ENCODE measurements around the gene MED13L. TPM values are rescaled to one million over a fixed set of nuclear protein-coding genes. Genes with fewer than 3 reads are reported as not detected.

The MED13L gene
- total and polyA plus RNA-seq, 2 donors (not counting 1 experiment from before 2014, with no cell fraction given) = 56.5 to 97.3 TPM

DNA sequence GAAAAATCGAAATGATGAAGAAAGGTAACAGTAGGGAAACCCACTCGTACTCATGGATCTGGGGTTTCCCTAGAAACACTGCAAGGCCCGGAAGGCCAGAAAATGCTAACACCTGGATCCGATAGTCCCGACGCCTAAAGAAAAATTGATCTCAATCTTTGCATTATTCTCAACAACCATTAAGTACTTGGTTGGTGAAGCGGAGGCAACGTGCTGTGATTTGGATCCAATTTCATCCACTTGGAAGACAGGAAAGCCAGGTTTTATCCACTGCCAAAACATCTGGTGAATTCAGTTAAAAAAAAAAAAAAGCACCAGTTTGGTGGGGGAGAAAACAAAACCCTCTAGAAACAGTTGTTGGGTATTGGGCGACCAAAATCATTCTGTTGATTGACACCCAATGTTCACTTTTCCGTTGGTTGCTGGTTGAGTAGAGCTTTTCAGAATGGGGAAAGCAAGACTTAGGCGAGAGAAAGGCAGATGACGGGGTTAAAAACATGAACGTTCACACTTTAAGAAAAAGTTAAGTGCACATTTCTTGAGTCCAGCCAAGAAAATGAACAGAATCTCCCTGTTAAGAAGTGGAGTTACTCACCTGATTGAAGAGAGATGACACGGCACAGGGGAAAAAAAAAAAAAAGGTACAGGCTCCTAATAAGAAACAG lies 41.9 kb upstream of the MED13L start:
- TF ChIP-seq, protein P1, sequence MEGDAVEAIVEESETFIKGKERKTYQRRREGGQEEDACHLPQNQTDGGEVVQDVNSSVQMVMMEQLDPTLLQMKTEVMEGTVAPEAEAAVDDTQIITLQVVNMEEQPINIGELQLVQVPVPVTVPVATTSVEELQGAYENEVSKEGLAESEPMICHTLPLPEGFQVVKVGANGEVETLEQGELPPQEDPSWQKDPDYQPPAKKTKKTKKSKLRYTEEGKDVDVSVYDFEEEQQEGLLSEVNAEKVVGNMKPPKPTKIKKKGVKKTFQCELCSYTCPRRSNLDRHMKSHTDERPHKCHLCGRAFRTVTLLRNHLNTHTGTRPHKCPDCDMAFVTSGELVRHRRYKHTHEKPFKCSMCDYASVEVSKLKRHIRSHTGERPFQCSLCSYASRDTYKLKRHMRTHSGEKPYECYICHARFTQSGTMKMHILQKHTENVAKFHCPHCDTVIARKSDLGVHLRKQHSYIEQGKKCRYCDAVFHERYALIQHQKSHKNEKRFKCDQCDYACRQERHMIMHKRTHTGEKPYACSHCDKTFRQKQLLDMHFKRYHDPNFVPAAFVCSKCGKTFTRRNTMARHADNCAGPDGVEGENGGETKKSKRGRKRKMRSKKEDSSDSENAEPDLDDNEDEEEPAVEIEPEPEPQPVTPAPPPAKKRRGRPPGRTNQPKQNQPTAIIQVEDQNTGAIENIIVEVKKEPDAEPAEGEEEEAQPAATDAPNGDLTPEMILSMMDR (conservative IDR thresholded peaks at IDR 0.05 in 1 of 2, IDR thresholded peaks at IDR 0.05 in 1 of 2; ENCODE audit: low read depth in 1 of 2, low read length in 2 of 2) = no peak
- TF ChIP-seq EZH2 (IDR thresholded peaks at IDR 0.05; ENCODE audit: low read length, missing control alignments) = no peak
- H2AFZ ChIP-seq (ENCODE audit: low read length) = no peak overlapping the region
- H3K4me2 ChIP-seq (ENCODE audit: extremely low read depth, insufficient read depth, low read length) = peak overlapping the region; percentile 71
- H3K4me3 ChIP-seq (replicated peaks in 1 of 4; ENCODE audit: control extremely low read depth in 1 of 4, insufficient read depth in 1 of 4, low read depth in 3 of 4, low read length in 4 of 4) = peak overlapping the region in 3 of 4 experiments; percentile 4 to 27 (median 18)
- peaks cover 9% of the 10 kb centered on the region for H3K4me1 ChIP-seq (ENCODE audit: control insufficient read depth, extremely low read depth, insufficient read depth, low read length)
- no peaks in the 10 kb centered on the region for H4K20me1 ChIP-seq (ENCODE audit: control insufficient read depth, extremely low read depth, insufficient read depth, low read length)
- H3K9ac ChIP-seq (ENCODE audit: insufficient read depth, low read length) = no peak overlapping the region
- no peaks in the 10 kb centered on the region for H3K27me3 ChIP-seq (ENCODE audit: control insufficient read depth, insufficient read depth, low read length)
- no peaks in the 10 kb centered on the region for H3K36me3 ChIP-seq (ENCODE audit: control insufficient read depth, insufficient read depth, low read length)
- H3K79me2 ChIP-seq (ENCODE audit: control insufficient read depth, insufficient read depth, low read length) = no peaks in the 10 kb centered on the region
- no peaks in the 10 kb centered on the region for H3K9me3 ChIP-seq (ENCODE audit: control insufficient read depth, insufficient read depth, low read depth, low read length)
- peak; percentile 49 to 53 for DNase-seq (ENCODE audit: low read depth in 2 of 2)
- peak overlapping the region; percentile 95 for H3K27ac ChIP-seq (ENCODE audit: insufficient read depth, low read length)

DNA sequence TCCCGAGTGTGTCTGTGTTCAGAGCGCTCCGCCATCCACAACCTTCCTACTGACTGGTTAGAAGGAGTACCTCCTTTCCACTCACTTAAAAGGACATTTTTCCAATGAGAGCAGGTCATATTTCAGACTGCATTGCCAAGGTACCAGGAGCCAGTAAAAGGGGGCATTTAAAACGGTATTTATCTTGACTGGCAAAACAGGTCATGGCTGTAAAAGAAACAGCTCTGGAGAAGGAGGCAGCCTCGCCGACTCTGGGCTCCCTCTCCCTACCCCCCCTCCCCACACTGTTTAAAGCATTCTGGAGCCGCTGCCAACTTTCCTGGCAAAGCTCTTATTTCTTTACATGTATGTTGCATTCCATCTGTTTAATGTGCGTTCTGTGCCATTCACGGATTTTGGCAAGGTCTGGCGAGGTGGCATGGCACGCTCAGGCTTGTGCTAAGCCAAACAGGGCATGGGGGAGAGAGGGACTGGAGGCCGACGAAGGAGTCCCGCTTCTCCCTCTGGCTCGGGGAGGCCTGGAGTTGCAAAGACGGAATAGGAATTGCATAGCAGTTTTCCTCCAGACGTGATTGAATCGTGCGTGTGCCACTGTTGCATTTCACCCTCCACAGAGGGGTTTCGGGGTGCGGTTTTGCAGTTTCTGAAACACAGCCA lies 41.2 kb upstream of the MED13L start:
- H3K4me3 ChIP-seq (replicated peaks in 1 of 4; ENCODE audit: control extremely low read depth in 1 of 4, insufficient read depth in 1 of 4, low read depth in 3 of 4, low read length in 4 of 4) = peak overlapping the region in 1 of 4 experiments; percentile 2
- H3K4me2 ChIP-seq (ENCODE audit: extremely low read depth, insufficient read depth, low read length) = peak overlapping the region; percentile 71
- no peaks in the 10 kb centered on the region for H3K79me2 ChIP-seq (ENCODE audit: control insufficient read depth, insufficient read depth, low read length)
- peak overlapping the region; percentile 31 for H2AFZ ChIP-seq (ENCODE audit: low read length)
- H3K27ac ChIP-seq (ENCODE audit: insufficient read depth, low read length) = peak overlapping the region; percentile 95
- H3K27me3 ChIP-seq (ENCODE audit: control insufficient read depth, insufficient read depth, low read length) = no peaks in the 10 kb centered on the region
- H3K4me1 ChIP-seq (ENCODE audit: control insufficient read depth, extremely low read depth, insufficient read depth, low read length) = peaks cover 9% of the 10 kb centered on the region
- H3K9ac ChIP-seq (ENCODE audit: insufficient read depth, low read length) = no peak overlapping the region
- H3K9me3 ChIP-seq (ENCODE audit: control insufficient read depth, insufficient read depth, low read depth, low read length) = no peaks in the 10 kb centered on the region
- no peak for TF ChIP-seq EZH2 (IDR thresholded peaks at IDR 0.05; ENCODE audit: low read length, missing control alignments)
- TF ChIP-seq, protein P1 (conservative IDR thresholded peaks at IDR 0.05 in 1 of 2, IDR thresholded peaks at IDR 0.05 in 1 of 2; ENCODE audit: low read depth in 1 of 2, low read length in 2 of 2) = no peak
- H3K36me3 ChIP-seq (ENCODE audit: control insufficient read depth, insufficient read depth, low read length) = no peaks in the 10 kb centered on the region
- H4K20me1 ChIP-seq (ENCODE audit: control insufficient read depth, extremely low read depth, insufficient read depth, low read length) = no peaks in the 10 kb centered on the region
- DNase-seq (ENCODE audit: low read depth in 2 of 2) = peak; percentile 7 to 31

DNA sequence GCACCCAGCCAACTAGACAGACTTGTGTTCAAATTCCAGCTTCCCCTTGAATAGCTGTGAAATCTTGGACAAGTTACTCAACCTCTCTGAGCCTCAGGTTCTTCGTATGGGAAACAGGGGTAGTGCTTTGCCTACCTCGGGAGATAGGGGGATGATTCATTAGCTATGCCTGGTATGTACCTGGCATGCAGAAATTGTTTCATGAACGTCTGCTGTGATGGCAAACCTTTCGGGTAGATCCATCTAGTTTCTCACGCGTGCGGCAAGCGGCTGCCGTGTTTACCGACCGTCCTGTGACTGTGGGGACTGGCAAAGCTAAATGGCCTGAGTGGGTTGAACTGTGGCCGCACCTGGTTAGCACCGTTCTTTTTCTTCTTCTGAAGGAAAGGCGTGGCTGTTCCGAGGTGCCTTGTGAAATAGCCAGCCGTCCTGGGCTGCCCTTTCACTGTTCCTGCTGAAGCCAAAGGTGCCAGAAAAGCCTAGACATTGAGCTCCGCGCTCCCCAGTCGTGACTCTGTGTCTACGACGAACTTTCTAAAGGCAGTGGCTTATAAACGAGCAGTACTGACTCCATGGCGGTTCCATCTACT lies 40.6 kb upstream of the MED13L start:
- DNase-seq (ENCODE audit: low read depth in 2 of 2) = no peak
- peak overlapping the region; percentile 71 for H3K4me2 ChIP-seq (ENCODE audit: extremely low read depth, insufficient read depth, low read length)
- no peaks in the 10 kb centered on the region for H4K20me1 ChIP-seq (ENCODE audit: control insufficient read depth, extremely low read depth, insufficient read depth, low read length)
- no peaks in the 10 kb centered on the region for H3K79me2 ChIP-seq (ENCODE audit: control insufficient read depth, insufficient read depth, low read length)
- no peaks in the 10 kb centered on the region for H3K36me3 ChIP-seq (ENCODE audit: control insufficient read depth, insufficient read depth, low read length)
- H3K4me3 ChIP-seq (replicated peaks in 1 of 4; ENCODE audit: control extremely low read depth in 1 of 4, insufficient read depth in 1 of 4, low read depth in 3 of 4, low read length in 4 of 4) = no peak overlapping the region
- H3K27me3 ChIP-seq (ENCODE audit: control insufficient read depth, insufficient read depth, low read length) = no peaks in the 10 kb centered on the region
- no peaks in the 10 kb centered on the region for H3K9me3 ChIP-seq (ENCODE audit: control insufficient read depth, insufficient read depth, low read depth, low read length)
- peak overlapping the region; percentile 95 for H3K27ac ChIP-seq (ENCODE audit: insufficient read depth, low read length)
- peaks cover 9% of the 10 kb centered on the region for H3K4me1 ChIP-seq (ENCODE audit: control insufficient read depth, extremely low read depth, insufficient read depth, low read length)
- no peak overlapping the region for H3K9ac ChIP-seq (ENCODE audit: insufficient read depth, low read length)
- peak overlapping the region; percentile 31 for H2AFZ ChIP-seq (ENCODE audit: low read length)
- no peak for TF ChIP-seq EZH2 (IDR thresholded peaks at IDR 0.05; ENCODE audit: low read length, missing control alignments)
- TF ChIP-seq, protein P1 (conservative IDR thresholded peaks at IDR 0.05 in 1 of 2, IDR thresholded peaks at IDR 0.05 in 1 of 2; ENCODE audit: low read depth in 1 of 2, low read length in 2 of 2) = no peak
